ENCODE measurements around the gene GRIN2D. TPM values are rescaled to one million over a fixed set of nuclear protein-coding genes. Genes with fewer than 3 reads are reported as not detected.
"Not testable (repeated sequence)": the region's sequence is repeated elsewhere in the genome, so short reads cannot be mapped to it uniquely, and the experiment has no call there.

Gene GRIN2D
- polyA plus RNA-seq, 4 donors: 0.39 to 0.66 (median 0.54) TPM

GRCh38 chr19:48370955-48371354, 22.5 kb upstream of the GRIN2D start:
- no peak for DNase-seq (ENCODE audit: low read depth in 4 of 4, low spot score in 3 of 4)

- no peak for DNase-seq (ENCODE audit: low read depth in 4 of 4, low spot score in 3 of 4)
Measured at GRCh38 chr19:48371367-48371766, 22.1 kb upstream of the GRIN2D start.

GRCh38 chr19:48371771-48372170, 21.7 kb upstream of the GRIN2D start:
- not testable (repeated sequence) for DNase-seq (ENCODE audit: low read depth in 4 of 4, low spot score in 3 of 4)

- no peak for DNase-seq (ENCODE audit: low read depth in 4 of 4, low spot score in 3 of 4)
Measured at GRCh38 chr19:48372904-48373303, 20.6 kb upstream of the GRIN2D start.

- no peak for DNase-seq (ENCODE audit: low read depth in 4 of 4, low spot score in 3 of 4)
Measured at GRCh38 chr19:48373567-48373966, 19.9 kb upstream of the GRIN2D start.

- DNase-seq (ENCODE audit: low read depth in 4 of 4, low spot score in 3 of 4): no peak
Measured at GRCh38 chr19:48378194-48378570, 15.3 kb upstream of the GRIN2D start.

GRCh38 chr19:48379058-48379457, 14.4 kb upstream of the GRIN2D start:
- no peak for DNase-seq (ENCODE audit: low read depth in 4 of 4, low spot score in 3 of 4)

GRCh38 chr19:48381178-48381950, 12.1 kb upstream of the GRIN2D start:
- DNase-seq (ENCODE audit: low read depth in 4 of 4, low spot score in 3 of 4): no peak

- no peak for DNase-seq (ENCODE audit: low read depth in 4 of 4, low spot score in 3 of 4)
Measured at GRCh38 chr19:48382286-48382685, 11.2 kb upstream of the GRIN2D start.

- no peak for DNase-seq (ENCODE audit: low read depth in 4 of 4, low spot score in 3 of 4)
Measured at GRCh38 chr19:48385461-48386087, 7.9 kb upstream of the GRIN2D start.

- DNase-seq (ENCODE audit: low read depth in 4 of 4, low spot score in 3 of 4): no peak
Measured at GRCh38 chr19:48386981-48387380, 6.5 kb upstream of the GRIN2D start.

GRCh38 chr19:48390188-48391099, 3.0 kb upstream of the GRIN2D start:
- DNase-seq (ENCODE audit: low read depth in 4 of 4, low spot score in 3 of 4): no peak

GRCh38 chr19:48391100-48392005, 2.1 kb upstream of the GRIN2D start, which contains the start of gene KDELR1:
KDELR1 (minus strand) TSS chr19:48391551; CDS start chr19:48391358, 193 bp downstream.
- peak in 2 of 4 donors; percentile 61 to 78 for DNase-seq (ENCODE audit: low read depth in 4 of 4, low spot score in 3 of 4)

- DNase-seq (ENCODE audit: low read depth in 4 of 4, low spot score in 3 of 4): not testable (repeated sequence)
Measured at GRCh38 chr19:48392006-48392344, 1.5 kb upstream of the GRIN2D start.

- no peak for DNase-seq (ENCODE audit: low read depth in 4 of 4, low spot score in 3 of 4)
Measured at GRCh38 chr19:48392860-48393558, 459 bp upstream of the GRIN2D start.

GRCh38 chr19:48394331-48395169, 1.1 kb downstream of the GRIN2D start:
- DNase-seq (ENCODE audit: low read depth in 4 of 4, low spot score in 3 of 4): no peak

- DNase-seq (ENCODE audit: low read depth in 4 of 4, low spot score in 3 of 4): no peak
Measured at GRCh38 chr19:48395170-48395455, 1.6 kb downstream of the GRIN2D start.

- DNase-seq (ENCODE audit: low read depth in 4 of 4, low spot score in 3 of 4): no peak
Measured at GRCh38 chr19:48395499-48395898, 2.0 kb downstream of the GRIN2D start.

Data from right renal pelvis (tissue), 4 donors.